RWPE2 (cell line): ENCODE data around the gene ATF6B.
A peak's percentile ranks its signal among the peaks of the same experiment; 100 is the strongest.

ENCODE experiments used
- ATAC-seq: fragments of 200-7000 bp; cut with Tn5 transposase; 3 replicates; pipeline ENCODE4 v1.9.1; 2021; ENCODE audit warnings: low read depth
- DNase-seq: peaks from one replicate; pipeline ENCODE4 v3.0.0-alpha.2; 2020; ENCODE audit warnings: low spot score
- H3K27ac ChIP-seq: fragments of 450-650 bp; 2 replicates; pipeline ENCODE4 v1.5.1; 2017; ENCODE audit warnings: mild to moderate bottlenecking; ENCODE audit not compliant: poor library complexity, severe bottlenecking
- H3K27me3 ChIP-seq: fragments of 250-450 bp; sonication (Bioruptor Pico); 2 replicates; pipeline ENCODE4 v1.5.1; 2021; ENCODE audit warnings: mild to moderate bottlenecking, moderate library complexity; ENCODE audit not compliant: insufficient read depth, poor library complexity, severe bottlenecking
- H3K36me3 ChIP-seq: fragments of 250-450 bp; sonication (Bioruptor Pico); 2 replicates; pipeline ENCODE4 v1.5.1; 2020; ENCODE audit warnings: low read depth, mild to moderate bottlenecking, moderate library complexity
- H3K4me1 ChIP-seq: fragments of 250-450 bp; sonication (Bioruptor Pico); 2 replicates; pipeline ENCODE4 v1.5.1; 2021; ENCODE audit warnings: mild to moderate bottlenecking, moderate library complexity; ENCODE audit not compliant: insufficient read depth, poor library complexity, severe bottlenecking
- H3K4me3 ChIP-seq: fragments of 250-450 bp; sonication (Bioruptor Pico); 2 replicates; pipeline ENCODE4 v1.5.1; 2021; ENCODE audit warnings: mild to moderate bottlenecking, moderate library complexity; ENCODE audit not compliant: severe bottlenecking
- H3K9me3 ChIP-seq: fragments of 250-450 bp; sonication (Bioruptor Pico); 2 replicates; pipeline ENCODE4 v1.5.1; 2021; ENCODE audit warnings: mild to moderate bottlenecking, moderate library complexity; ENCODE audit not compliant: severe bottlenecking
- CTCF ChIP-seq: fragments of 450-650 bp; IDR thresholded peaks from one replicate; pipeline ENCODE4 v1.5.1; 2017; ENCODE audit warnings: mild to moderate bottlenecking, moderate library complexity; ENCODE audit not compliant: poor library complexity, severe bottlenecking

Gene ATF6B

GRCh38 chr6:32120573-32121059 lies 7.4 kb downstream of the ATF6B start:
- DNase-seq (no peak), ATAC-seq (no peak)
- H3K4me3 ChIP-seq: no peak overlapping the region
- H3K27me3 ChIP-seq: no peaks in the 10 kb centered on the region
- peaks cover 50% of the 10 kb centered on the region for H3K36me3 ChIP-seq
- H3K27ac ChIP-seq: no peak overlapping the region
- H3K9me3 ChIP-seq: no peaks in the 10 kb centered on the region
- TF ChIP-seq CTCF: no peak
- H3K4me1 ChIP-seq: no peaks in the 10 kb centered on the region

- Histone ChIP-seq H3K9me3 (no peaks in the 10 kb centered on the region), H3K27me3 (no peaks in the 10 kb centered on the region), H3K27ac (no peak overlapping the region), H3K36me3 (peaks cover 42% of the 10 kb centered on the region), H3K4me1 (peaks cover 11% of the 10 kb centered on the region), H3K4me3 (no peak overlapping the region)
- ATAC-seq (peak; percentile 81), DNase-seq (no peak)
- peak; percentile 91 for TF ChIP-seq CTCF
These were observed 9.0 kb downstream of the ATF6B start for GRCh38 chr6:32118782-32119628.

DNA sequence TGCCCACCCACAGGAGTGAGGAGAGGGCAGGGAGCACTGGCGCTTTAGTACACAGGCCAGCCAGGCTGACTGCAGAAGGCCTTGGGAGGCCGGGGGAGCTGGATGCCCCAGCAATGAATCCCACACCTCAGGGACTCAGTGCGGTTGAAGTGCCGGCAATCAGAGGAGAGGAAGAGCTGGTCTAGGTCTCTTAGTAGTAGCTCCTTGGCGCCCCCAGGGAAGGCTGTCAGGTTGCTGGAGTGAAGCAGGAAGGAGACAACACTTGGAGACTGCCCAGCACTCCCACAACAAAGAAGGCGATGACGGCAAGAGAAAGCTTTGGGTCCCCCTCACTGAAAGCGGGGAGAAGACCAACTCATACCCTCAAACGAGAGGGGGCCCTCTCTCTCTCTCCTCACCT lies 10.6 kb downstream of the ATF6B start:
- Histone ChIP-seq H3K9me3 (no peaks in the 10 kb centered on the region), H3K4me1 (peaks cover 16% of the 10 kb centered on the region), H3K27me3 (no peaks in the 10 kb centered on the region), H3K27ac (no peak overlapping the region), H3K4me3 (no peak overlapping the region), H3K36me3 (peaks cover 39% of the 10 kb centered on the region)
- ATAC-seq: no peak
- no peak for DNase-seq
- no peak for TF ChIP-seq CTCF

DNA sequence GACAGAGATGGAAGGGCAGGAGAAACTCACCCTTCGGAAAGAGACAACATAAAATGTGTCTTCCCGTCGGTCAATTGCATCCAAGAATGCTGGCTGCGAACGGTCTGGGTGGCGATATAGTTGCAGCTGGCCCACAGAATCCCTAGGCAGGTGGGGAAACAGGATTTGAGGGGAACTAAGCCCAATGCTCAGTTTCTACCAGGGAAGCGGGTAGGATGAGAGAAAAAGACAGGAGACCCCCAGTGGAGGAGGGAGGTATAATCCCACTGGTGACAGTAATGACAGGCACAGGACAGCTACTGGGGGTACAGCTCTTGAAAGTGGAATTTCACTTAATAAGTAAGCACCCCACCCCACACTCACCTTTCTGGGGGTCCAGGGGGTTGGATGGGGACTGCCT lies 11.4 kb downstream of the ATF6B start:
- TF ChIP-seq CTCF: peak; percentile 46
- Histone ChIP-seq H3K4me3 (no peak overlapping the region), H3K4me1 (peaks cover 16% of the 10 kb centered on the region), H3K27me3 (no peaks in the 10 kb centered on the region), H3K9me3 (no peaks in the 10 kb centered on the region), H3K36me3 (peaks cover 31% of the 10 kb centered on the region), H3K27ac (peak overlapping the region; percentile 79)
- ATAC-seq (no peak), DNase-seq (no peak)

DNA sequence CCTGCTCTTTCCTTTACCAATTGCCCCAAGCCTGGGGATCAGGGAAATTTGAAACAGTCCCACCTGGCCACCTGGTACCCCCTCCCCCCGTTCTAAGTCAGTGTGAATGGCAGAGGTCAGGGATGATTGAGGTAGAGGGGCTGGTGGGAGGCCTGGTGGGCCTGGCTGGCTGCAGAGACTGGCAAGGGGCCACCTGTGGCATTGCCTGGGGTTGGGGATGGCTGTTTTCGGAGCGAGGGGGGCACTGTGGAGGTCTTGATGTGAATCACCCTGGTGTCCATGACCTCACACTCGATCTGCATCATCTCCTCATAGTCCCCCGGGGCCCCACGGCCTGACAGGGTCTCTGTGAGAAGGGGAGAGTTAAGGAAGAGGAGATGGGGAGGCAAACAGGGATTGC lies 12.4 kb downstream of the ATF6B start:
- H3K36me3 ChIP-seq: peaks cover 21% of the 10 kb centered on the region
- H3K9me3 ChIP-seq: no peaks in the 10 kb centered on the region
- DNase-seq (no peak), ATAC-seq (no peak)
- no peaks in the 10 kb centered on the region for H3K27me3 ChIP-seq
- TF ChIP-seq CTCF: no peak
- peak overlapping the region; percentile 79 for H3K27ac ChIP-seq
- H3K4me1 ChIP-seq: peaks cover 16% of the 10 kb centered on the region
- no peak overlapping the region for H3K4me3 ChIP-seq
